GM12874 (cell line): ENCODE results near the gene C4BPA.

ENCODE experiments used
- CTCF ChIP-seq: IDR thresholded peaks from 2 replicates; pipeline ENCODE4 v1.5.1; 2011; ENCODE audit warnings: low read depth, mild to moderate bottlenecking, control low read depth, low read length, moderate library complexity; ENCODE audit not compliant: insufficient read depth

Gene C4BPA

GRCh38 chr1:207060596-207060995, 43.4 kb upstream of the C4BPA start:
- TF ChIP-seq CTCF: no peak

GRCh38 chr1:207062058-207062457, 42.0 kb upstream of the C4BPA start:
- no peak for TF ChIP-seq CTCF

- no peak for TF ChIP-seq CTCF
Measured at GRCh38 chr1:207063014-207063413, 41.0 kb upstream of the C4BPA start.

- no peak for TF ChIP-seq CTCF
Measured at GRCh38 chr1:207064561-207064960, 39.5 kb upstream of the C4BPA start.

GRCh38 chr1:207067185-207067584, 36.8 kb upstream of the C4BPA start:
- no peak for TF ChIP-seq CTCF

- no peak for TF ChIP-seq CTCF
Measured at GRCh38 chr1:207067665-207068064, 36.4 kb upstream of the C4BPA start.

- TF ChIP-seq CTCF: no peak
Measured at GRCh38 chr1:207069061-207069460, 35.0 kb upstream of the C4BPA start.

- no peak for TF ChIP-seq CTCF
Measured at GRCh38 chr1:207069858-207070506, 34.1 kb upstream of the C4BPA start.
